HUES6 (cell line): ENCODE data around the gene OR4S1.
"Not testable (repeated sequence)": the region's sequence is repeated elsewhere in the genome, so short reads cannot be mapped to it uniquely, and the experiment has no call there.

Experiments
- H3K27ac ChIP-seq: 2 replicates; pipeline ENCODE4 v1.7.0; 2013; ENCODE audit warnings: low read depth, mild to moderate bottlenecking, low read length, inconsistent platforms
- H3K27me3 ChIP-seq: 2 replicates; pipeline ENCODE4 v1.6.1; 2013; ENCODE audit warnings: low read length; ENCODE audit not compliant: control insufficient read depth, insufficient read depth
- H3K36me3 ChIP-seq: 2 replicates; pipeline ENCODE4 v1.6.1; 2013; ENCODE audit warnings: low read length; ENCODE audit not compliant: control insufficient read depth, insufficient read depth
- H3K4me1 ChIP-seq: 2 replicates; pipeline ENCODE4 v1.6.1; 2013; ENCODE audit warnings: low read length; ENCODE audit not compliant: control insufficient read depth, insufficient read depth
- H3K4me3 ChIP-seq: 2 replicates; pipeline ENCODE4 v1.5.1; 2013; ENCODE audit warnings: low read depth, low read length
- H3K9ac ChIP-seq: one replicate; pipeline ENCODE4 v1.6.1; 2013; ENCODE audit warnings: mild to moderate bottlenecking, low read length
- H3K9me3 ChIP-seq: 2 replicates; pipeline ENCODE4 v1.6.1; 2013; ENCODE audit warnings: low read depth, low read length; ENCODE audit not compliant: control insufficient read depth, insufficient read depth

The OR4S1 gene, protein sequence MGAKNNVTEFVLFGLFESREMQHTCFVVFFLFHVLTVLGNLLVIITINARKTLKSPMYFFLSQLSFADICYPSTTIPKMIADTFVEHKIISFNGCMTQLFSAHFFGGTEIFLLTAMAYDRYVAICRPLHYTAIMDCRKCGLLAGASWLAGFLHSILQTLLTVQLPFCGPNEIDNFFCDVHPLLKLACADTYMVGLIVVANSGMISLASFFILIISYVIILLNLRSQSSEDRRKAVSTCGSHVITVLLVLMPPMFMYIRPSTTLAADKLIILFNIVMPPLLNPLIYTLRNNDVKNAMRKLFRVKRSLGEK

DNA sequence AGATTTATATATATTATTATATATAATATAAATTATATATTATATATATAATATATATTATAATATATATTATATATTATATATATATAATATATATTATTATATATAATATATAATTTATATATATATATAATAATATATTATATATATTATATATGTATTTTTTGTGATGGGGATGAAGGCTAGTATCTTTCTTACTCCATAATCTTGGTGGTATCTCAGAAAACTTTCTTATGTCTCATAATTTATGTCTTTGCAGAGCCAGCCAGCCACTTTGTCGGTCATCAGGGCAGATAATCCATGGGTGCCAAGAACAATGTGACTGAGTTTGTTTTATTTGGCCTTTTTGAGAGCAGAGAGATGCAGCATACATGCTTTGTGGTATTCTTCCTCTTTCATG lies at the start of gene OR4S1:
Gene OR4S1 (plus strand): TSS at position 301 of the 400 bp plus-strand sequence. CDS start 0 bp downstream, at position 301.
- no peaks in the 10 kb centered on the region for H3K27me3 ChIP-seq

GRCh38 chr11:48261600-48261999 lies 44.4 kb upstream of the OR4S1 start:
- Histone ChIP-seq H3K36me3 (no peaks in the 10 kb centered on the region), H3K9me3 (peaks cover 25% of the 10 kb centered on the region; the same call in 1 of the 2 replicates), H3K9ac (no peak overlapping the region), H3K4me3 (no peak overlapping the region), H3K27me3 (no peaks in the 10 kb centered on the region; the same call in 1 of the 2 replicates), H3K27ac (no peak overlapping the region), H3K4me1 (no peaks in the 10 kb centered on the region)

More for the DNA sequence above, at the start of gene OR4S1:
- Histone ChIP-seq H3K9ac (no peak within 1 kb of the TSS), H3K4me1 (no peaks in the 10 kb centered on the region), H3K27ac (no peak within 1 kb of the TSS), H3K36me3 (no peaks in the 10 kb centered on the region), H3K9me3 (peaks cover 35% of the 10 kb centered on the region; the same call in 1 of the 2 replicates), H3K4me3 (no peak within 1 kb of the TSS)

DNA sequence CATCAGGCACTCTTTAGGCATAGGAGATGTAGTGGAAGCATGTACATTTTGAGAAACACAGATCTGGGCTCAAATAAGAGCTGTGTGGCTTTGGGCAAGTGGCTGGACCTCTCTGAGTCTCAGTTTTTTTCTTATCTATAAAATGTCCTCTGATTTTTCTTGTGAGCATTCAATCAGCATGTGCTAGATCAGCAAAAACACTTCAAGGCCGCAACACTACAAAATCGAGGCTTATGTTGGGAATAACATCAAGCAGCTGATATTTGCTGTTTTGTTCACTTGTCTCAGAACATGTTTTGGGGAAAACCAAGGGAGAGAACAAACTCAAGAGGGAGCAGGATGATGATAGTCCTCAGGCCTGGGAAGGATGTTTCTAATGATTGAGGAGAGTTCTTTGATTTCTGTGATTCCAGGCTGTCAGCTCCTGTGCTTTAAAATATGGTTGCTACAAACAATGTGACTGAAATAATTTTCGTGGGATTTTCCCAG lies 42.6 kb upstream of the OR4S1 start, which contains the start of gene OR4X1:
Gene OR4X1 (plus strand): TSS at position 439 of the 489 bp plus-strand sequence. CDS start 0 bp downstream, at position 439.
- Histone ChIP-seq H3K9ac (no peak within 1 kb of the TSS), H3K9me3 (peaks cover 16% of the 10 kb centered on the region; the same call in 1 of the 2 replicates)

GRCh38 chr11:48270621-48271020 lies 35.4 kb upstream of the OR4S1 start:
- Histone ChIP-seq H3K9ac (no peak overlapping the region), H3K9me3 (peaks cover 41% of the 10 kb centered on the region; the same call in 1 of the 2 replicates), H3K27me3 (peaks cover 40% of the 10 kb centered on the region), H3K36me3 (no peaks in the 10 kb centered on the region), H3K27ac (no peak overlapping the region), H3K4me1 (peaks cover 9% of the 10 kb centered on the region; the same call in 1 of the 2 replicates), H3K4me3 (no peak overlapping the region)

More for the DNA sequence above, 42.6 kb upstream of the OR4S1 start, which contains the start of gene OR4X1:
- Histone ChIP-seq H3K4me1 (no peaks in the 10 kb centered on the region), H3K4me3 (no peak within 1 kb of the TSS), H3K27ac (no peak within 1 kb of the TSS), H3K27me3 (no peaks in the 10 kb centered on the region; the same call in 1 of the 2 replicates), H3K36me3 (no peaks in the 10 kb centered on the region)

DNA sequence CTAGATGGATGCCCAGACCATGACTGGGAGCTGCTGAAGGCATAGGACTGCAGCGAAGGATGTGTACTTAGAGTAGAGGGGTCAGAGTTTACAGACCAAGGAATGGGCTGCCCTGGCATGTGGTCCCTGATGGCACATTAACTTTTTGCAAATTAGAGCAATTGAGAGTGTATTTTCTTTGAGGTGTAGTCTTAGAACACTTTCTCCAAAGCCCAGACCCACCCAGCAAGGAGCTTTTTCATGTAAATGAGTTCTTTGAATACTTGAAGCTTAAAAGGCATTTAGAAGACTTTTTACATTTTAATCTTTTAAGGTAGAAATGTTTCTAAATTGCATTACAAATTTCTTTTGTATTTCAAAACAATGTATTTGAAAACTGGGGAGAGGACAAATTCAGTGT lies 33.4 kb upstream of the OR4S1 start:
- peaks cover 39% of the 10 kb centered on the region; the same call in 1 of the 2 replicates for H3K9me3 ChIP-seq
- peaks cover 40% of the 10 kb centered on the region for H3K27me3 ChIP-seq
- H3K4me1 ChIP-seq, result peaks cover 9% of the 10 kb centered on the region; the same call in 1 of the 2 replicates
- no peak overlapping the region for H3K9ac ChIP-seq
- no peak overlapping the region; the same call in 1 of the 2 replicates for H3K27ac ChIP-seq
- no peaks in the 10 kb centered on the region for H3K36me3 ChIP-seq
- H3K4me3 ChIP-seq, result no peak overlapping the region

- peaks cover 45% of the 10 kb centered on the region; the same call in 1 of the 2 replicates for H3K9me3 ChIP-seq
These were observed 1.9 kb downstream of the OR4S1 start for GRCh38 chr11:48307760-48308386.

GRCh38 chr11:48313590-48313989 lies 7.6 kb downstream of the OR4S1 start:
- H3K9ac ChIP-seq, H3K36me3 ChIP-seq, H3K27me3 ChIP-seq, H3K4me3 ChIP-seq, H3K4me1 ChIP-seq, H3K27ac ChIP-seq: not testable (repeated sequence)
- peaks cover 42% of the 10 kb centered on the region; the same call in 1 of the 2 replicates for H3K9me3 ChIP-seq

More at GRCh38 chr11:48307760-48308386, 1.9 kb downstream of the OR4S1 start:
- H3K4me3 ChIP-seq, result no peak overlapping the region
- H3K4me1 ChIP-seq, result no peaks in the 10 kb centered on the region
- H3K9ac ChIP-seq, result no peak overlapping the region
- no peaks in the 10 kb centered on the region for H3K36me3 ChIP-seq
- H3K27ac ChIP-seq, result no peak overlapping the region
- no peaks in the 10 kb centered on the region for H3K27me3 ChIP-seq

- peaks cover 26% of the 10 kb centered on the region; the same call in 1 of the 2 replicates for H3K9me3 ChIP-seq
These were observed 13.8 kb downstream of the OR4S1 start for GRCh38 chr11:48319813-48320212.

DNA sequence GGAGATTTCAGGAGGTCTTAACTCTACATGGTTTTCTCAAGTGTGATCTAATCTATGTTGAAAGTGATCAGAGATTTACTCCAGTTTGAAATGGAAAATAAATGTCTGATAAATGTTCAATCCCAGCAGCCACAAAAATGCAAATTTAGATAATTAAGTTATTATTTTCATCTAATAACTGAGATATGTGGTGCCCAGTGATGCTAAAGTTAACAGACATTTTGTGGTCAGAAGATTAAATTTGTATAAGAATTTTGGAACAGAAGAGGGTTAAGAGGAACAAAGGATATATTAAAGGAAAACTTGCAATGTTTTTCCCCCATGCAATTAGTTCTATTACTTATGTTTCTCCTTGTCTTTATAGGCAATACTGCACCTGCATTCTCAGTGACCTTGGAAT lies 18.6 kb downstream of the OR4S1 start, which contains the start of gene OR4C3:
Gene OR4C3 (plus strand): TSS at position 301 of the 400 bp plus-strand sequence. CDS start 102 bp downstream, outside the sequence.
- not testable (repeated sequence) for H3K27me3 ChIP-seq, H3K36me3 ChIP-seq, H3K27ac ChIP-seq, H3K4me3 ChIP-seq, H3K9ac ChIP-seq, H3K4me1 ChIP-seq
- H3K9me3 ChIP-seq, result peaks cover 28% of the 10 kb centered on the region; the same call in 1 of the 2 replicates

More at GRCh38 chr11:48319813-48320212, 13.8 kb downstream of the OR4S1 start:
- not testable (repeated sequence) for H3K4me1 ChIP-seq, H3K9ac ChIP-seq, H3K36me3 ChIP-seq, H3K27me3 ChIP-seq, H3K27ac ChIP-seq, H3K4me3 ChIP-seq

- no peak overlapping the region for H3K27ac ChIP-seq
- H3K4me1 ChIP-seq, result no peaks in the 10 kb centered on the region
- H3K9me3 ChIP-seq, result peaks cover 46% of the 10 kb centered on the region
- H3K36me3 ChIP-seq, result no peaks in the 10 kb centered on the region
- H3K27me3 ChIP-seq, result no peaks in the 10 kb centered on the region
- no peak overlapping the region for H3K9ac ChIP-seq
- H3K4me3 ChIP-seq, result no peak overlapping the region
These were observed 35.4 kb downstream of the OR4S1 start for GRCh38 chr11:48341466-48341865.
